Mesenchymal stem cell (in vitro differentiated cells and primary cell): Measurements from ENCODE around the gene TLK1.
A peak's percentile ranks its signal among the peaks of the same experiment; 100 is the strongest.

Source experiments
- DNase-seq: peaks from one replicate; pipeline ENCODE4 v3.0.0-alpha.2; 2013
- H2AFZ ChIP-seq: one replicate; pipeline ENCODE4 v1.6.1; 2013; ENCODE audit warnings: low read depth, mild to moderate bottlenecking, control low read depth, inconsistent platforms, low read length, moderate library complexity
- H2AK5ac ChIP-seq: 2 replicates; pipeline ENCODE4 v1.6.1; 2013; ENCODE audit warnings: low read length, moderate library complexity, mild to moderate bottlenecking, inconsistent platforms; ENCODE audit not compliant: severe bottlenecking
- H2BK120ac ChIP-seq: one replicate; pipeline ENCODE4 v1.6.1; 2013; ENCODE audit warnings: low read depth, mild to moderate bottlenecking, inconsistent platforms, low read length, moderate library complexity
- H2BK12ac ChIP-seq, 2 experiments: one replicate each; pipeline ENCODE4 v1.6.1; 2013; ENCODE audit warnings: inconsistent platforms in 2 of 2, low read length in 2 of 2, mild to moderate bottlenecking in 2 of 2, moderate library complexity in 2 of 2, control low read depth in 1 of 2
- H2BK15ac ChIP-seq: one replicate; pipeline ENCODE4 v1.6.1; 2013; ENCODE audit warnings: mild to moderate bottlenecking, low read depth, inconsistent platforms; ENCODE audit not compliant: poor library complexity, severe bottlenecking
- H2BK5ac ChIP-seq: 2 replicates; pipeline ENCODE4 v1.6.1; 2013; ENCODE audit warnings: low read depth, mild to moderate bottlenecking, low read length, control low read depth, inconsistent platforms; ENCODE audit not compliant: poor library complexity, severe bottlenecking
- H3K14ac ChIP-seq, 2 experiments: one replicate each; pipeline ENCODE4 v1.6.1; 2013; ENCODE audit warnings: inconsistent platforms in 2 of 2, low read length in 2 of 2, control low read depth in 1 of 2, mild to moderate bottlenecking in 1 of 2, moderate library complexity in 1 of 2
- H3K18ac ChIP-seq, 2 experiments: one replicate each; pipeline ENCODE4 v1.6.1; 2013; ENCODE audit warnings: inconsistent platforms in 2 of 2, low read length in 2 of 2, control low read depth in 1 of 2, low read depth in 1 of 2, mild to moderate bottlenecking in 1 of 2
- H3K23ac ChIP-seq, 2 experiments: one replicate each; pipeline ENCODE4 v1.6.1; 2013; ENCODE audit warnings: inconsistent platforms in 2 of 2, low read length in 2 of 2, mild to moderate bottlenecking in 2 of 2, moderate library complexity in 2 of 2, control low read depth in 1 of 2
- H3K27ac ChIP-seq: 2 replicates; pipeline ENCODE4 v1.5.1; 2013; ENCODE audit warnings: mild to moderate bottlenecking, moderate library complexity, low read length, control low read depth, inconsistent platforms; ENCODE audit not compliant: poor library complexity, severe bottlenecking
- H3K27me3 ChIP-seq, 2 experiments: 2 replicates each; pipeline versions ENCODE4 v1.6.1 to v1.7.0; 2013; ENCODE audit warnings: low read length in 2 of 2, mild to moderate bottlenecking in 2 of 2, moderate library complexity in 2 of 2, control low read depth in 1 of 2, inconsistent platforms in 1 of 2; ENCODE audit not compliant: control insufficient read depth in 1 of 2, insufficient read depth in 1 of 2
- H3K36me3 ChIP-seq, 2 experiments: 2 replicates each; pipeline versions ENCODE4 v1.6.1 to v1.7.0; 2013; ENCODE audit warnings: low read length in 2 of 2, control low read depth in 1 of 2, inconsistent platforms in 1 of 2, low read depth in 1 of 2, mild to moderate bottlenecking in 1 of 2; ENCODE audit not compliant: insufficient read depth in 2 of 2, control insufficient read depth in 1 of 2
- H3K4ac ChIP-seq, 2 experiments: one replicate each; pipeline ENCODE4 v1.6.1; 2013; ENCODE audit warnings: inconsistent platforms in 2 of 2, low read length in 2 of 2, mild to moderate bottlenecking in 2 of 2, moderate library complexity in 2 of 2, control low read depth in 1 of 2, low read depth in 1 of 2
- H3K4me1 ChIP-seq: 2 replicates; pipeline ENCODE4 v1.6.1; 2013; ENCODE audit warnings: low read depth, low read length, control low read depth; ENCODE audit not compliant: control insufficient read depth, insufficient read depth
- H3K4me2 ChIP-seq: 2 replicates; pipeline ENCODE4 v1.6.1; 2013; ENCODE audit warnings: low read length, mild to moderate bottlenecking, inconsistent platforms; ENCODE audit not compliant: poor library complexity, severe bottlenecking
- H3K4me3 ChIP-seq, 2 experiments: 2 replicates each; pipeline versions ENCODE4 v1.5.1 to v1.7.0; 2013; ENCODE audit warnings: low read length in 2 of 2, mild to moderate bottlenecking in 2 of 2, control low read depth in 1 of 2, low read depth in 1 of 2; ENCODE audit not compliant: insufficient read depth in 1 of 2
- H3K79me1 ChIP-seq: replicated peaks from 2 replicates; pipeline ENCODE4 v1.6.1; 2013; ENCODE audit warnings: mild to moderate bottlenecking, control low read depth, low read length, inconsistent platforms; ENCODE audit not compliant: poor library complexity, severe bottlenecking
- H3K9ac ChIP-seq: 2 replicates; pipeline ENCODE4 v1.7.0; 2013; ENCODE audit warnings: mild to moderate bottlenecking, low read length, moderate library complexity
- H3K9me3 ChIP-seq: 2 replicates; pipeline ENCODE4 v1.7.0; 2013; ENCODE audit warnings: mild to moderate bottlenecking, low read length; ENCODE audit not compliant: control insufficient read depth
- H4K8ac ChIP-seq: one replicate; pipeline ENCODE4 v1.6.1; 2013; ENCODE audit warnings: inconsistent platforms, mild to moderate bottlenecking, low read length, moderate library complexity
- H4K91ac ChIP-seq: one replicate; pipeline ENCODE4 v1.6.1; 2013; ENCODE audit warnings: mild to moderate bottlenecking, low read length, inconsistent platforms
- WGBS: methylation state at CpG from one replicate; pipeline ENCODE4 v1.1.7; 2013; ENCODE audit warnings: mixed read lengths; 5-methylcytosine and 5-hydroxymethylcytosine counted together

Gene TLK1

DNA sequence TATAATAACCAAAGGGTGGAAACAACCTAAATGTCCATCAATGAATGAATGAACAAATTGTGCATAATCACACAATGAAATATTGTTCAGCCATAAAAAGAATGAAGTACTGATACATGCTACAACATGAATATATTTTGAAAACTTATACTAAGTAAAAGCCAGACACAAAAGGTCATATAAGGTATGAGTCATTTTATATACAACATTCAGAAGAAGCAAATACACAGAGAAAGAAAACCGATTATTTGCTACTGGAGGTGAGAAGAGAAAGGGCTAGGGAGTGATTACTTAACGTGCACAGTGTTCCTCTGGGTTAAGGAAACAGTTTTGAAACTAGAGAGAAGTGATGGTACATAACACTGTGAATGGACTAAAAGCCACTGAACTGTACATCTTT is 126.4 kb downstream of the TLK1 start:
- H3K4me3 ChIP-seq: no peak overlapping the region
- H2BK12ac ChIP-seq: no peak overlapping the region
- H3K4me1 ChIP-seq: no peaks in the 10 kb centered on the region
- H2AFZ ChIP-seq: no peak overlapping the region
- H2BK120ac ChIP-seq: no peak overlapping the region
- H3K36me3 ChIP-seq: peaks cover 15 to 72% of the 10 kb centered on the region in 2 experiments
- WGBS: 42% methylated on average over 2 of the region's 2 CpGs
- H4K8ac ChIP-seq: no peak overlapping the region
- H4K91ac ChIP-seq: no peak overlapping the region
- DNase-seq: peak; percentile 8
- H3K4ac ChIP-seq: no peak overlapping the region
- no peak overlapping the region for H3K9ac ChIP-seq
- H2BK15ac ChIP-seq: no peak overlapping the region
- H2AK5ac ChIP-seq: no peak overlapping the region
- H3K14ac ChIP-seq: no peak overlapping the region
- peaks cover 9% of the 10 kb centered on the region for H3K79me1 ChIP-seq
- H3K27me3 ChIP-seq: no peaks in the 10 kb centered on the region
- no peak overlapping the region for H3K27ac ChIP-seq
- no peak overlapping the region for H2BK5ac ChIP-seq
- H3K23ac ChIP-seq: no peak overlapping the region
- no peak overlapping the region for H3K4me2 ChIP-seq
- no peak overlapping the region for H3K18ac ChIP-seq
- H3K9me3 ChIP-seq: no peaks in the 10 kb centered on the region

DNA sequence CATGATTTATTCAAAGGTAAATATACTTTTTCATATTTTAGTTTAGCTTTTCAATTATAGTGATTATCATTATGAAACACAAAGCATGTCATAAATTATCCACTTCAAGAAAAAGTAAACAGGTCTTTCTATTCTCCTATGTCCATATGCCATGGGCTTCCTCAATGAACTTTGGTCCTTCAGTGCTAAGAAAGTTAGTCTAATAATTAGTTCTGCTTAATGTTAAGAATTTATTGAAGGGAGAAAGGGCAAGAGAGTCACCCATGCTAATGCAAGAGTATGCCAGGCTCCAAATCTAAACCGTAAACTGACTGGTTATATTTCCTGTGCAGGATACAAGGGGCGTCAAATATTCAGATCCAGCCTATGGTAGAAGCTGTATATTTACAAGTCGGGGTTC is 135.5 kb downstream of the TLK1 start:
- Histone ChIP-seq H3K9me3 (no peaks in the 10 kb centered on the region), H2AFZ (no peak overlapping the region), H4K8ac (no peak overlapping the region), H3K4ac (no peak overlapping the region), H3K27me3 (no peaks in the 10 kb centered on the region), H4K91ac (no peak overlapping the region), H3K4me3 (no peak overlapping the region), H3K4me2 (no peak overlapping the region), H3K4me1 (no peaks in the 10 kb centered on the region), H3K14ac (no peak overlapping the region), H3K27ac (no peak overlapping the region), H2BK12ac (no peak overlapping the region), H2AK5ac (no peak overlapping the region), H2BK5ac (no peak overlapping the region), H2BK120ac (no peak overlapping the region), H3K18ac (no peak overlapping the region), H3K36me3 (peaks cover 7 to 49% of the 10 kb centered on the region in 2 experiments), H3K9ac (no peak overlapping the region), H2BK15ac (no peak overlapping the region), H3K79me1 (peaks cover 4% of the 10 kb centered on the region), H3K23ac (no peak overlapping the region)
- no peak for DNase-seq
- 80% methylated on average over 3 of the region's 3 CpGs for WGBS

DNA sequence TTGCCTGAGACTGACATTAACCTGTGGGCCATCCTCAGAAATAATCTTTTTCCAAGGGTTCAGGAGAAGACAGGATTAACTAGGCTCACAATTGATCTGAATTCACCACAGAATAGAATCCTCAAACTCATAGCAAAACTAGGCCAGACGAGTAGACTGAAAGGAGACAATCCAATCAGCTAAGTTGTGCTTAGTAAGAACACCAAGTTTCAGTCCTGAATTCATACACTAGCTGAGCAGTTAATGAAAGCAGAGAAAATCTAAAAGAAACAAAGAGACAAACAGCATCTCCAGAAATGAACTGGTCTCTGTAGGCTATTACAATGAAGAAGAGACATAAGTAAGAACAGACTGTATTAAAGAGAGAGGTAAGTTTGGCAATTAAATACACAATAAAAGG is 142.2 kb downstream of the TLK1 start:
- Histone ChIP-seq H4K8ac (no peak overlapping the region), H3K36me3 (peaks cover 4 to 51% of the 10 kb centered on the region in 2 experiments), H3K14ac (no peak overlapping the region), H2BK12ac (no peak overlapping the region), H3K23ac (no peak overlapping the region), H2BK120ac (no peak overlapping the region), H2AFZ (no peak overlapping the region), H2AK5ac (no peak overlapping the region), H3K18ac (no peak overlapping the region), H2BK15ac (no peak overlapping the region), H4K91ac (no peak overlapping the region), H3K79me1 (peaks cover 16% of the 10 kb centered on the region), H3K4ac (no peak overlapping the region), H3K27me3 (no peaks in the 10 kb centered on the region), H3K9me3 (no peaks in the 10 kb centered on the region), H3K4me2 (no peak overlapping the region), H3K4me3 (no peak overlapping the region), H3K27ac (no peak overlapping the region), H3K9ac (no peak overlapping the region), H2BK5ac (no peak overlapping the region), H3K4me1 (no peaks in the 10 kb centered on the region)
- DNase-seq: no peak
- WGBS: no CpG with 5 or more reads among the region's 1 CpG

DNA sequence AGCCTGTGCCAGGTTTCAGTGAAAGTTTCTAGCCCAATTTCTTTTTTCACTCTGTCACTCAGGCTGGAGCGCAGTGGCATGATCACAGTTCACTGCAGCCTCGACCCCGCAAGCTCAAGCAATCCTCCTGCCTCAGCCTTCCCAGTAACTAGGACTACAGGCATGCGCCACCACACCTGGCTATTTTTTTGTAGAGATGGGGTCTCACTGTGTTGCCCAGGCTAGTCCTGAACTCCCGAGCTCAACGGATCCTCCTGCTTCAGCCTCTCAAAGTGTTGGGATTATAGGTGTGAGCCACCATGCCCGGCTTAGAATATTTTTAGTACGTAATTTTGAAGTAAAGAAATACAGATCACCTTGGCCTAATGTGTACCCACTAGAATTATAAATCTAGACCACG is 144.6 kb downstream of the TLK1 start:
- H3K27ac ChIP-seq: no peak overlapping the region
- H2BK5ac ChIP-seq: no peak overlapping the region
- H3K23ac ChIP-seq: no peak overlapping the region
- no peak overlapping the region for H4K8ac ChIP-seq
- no peak overlapping the region for H3K9ac ChIP-seq
- H3K27me3 ChIP-seq: no peaks in the 10 kb centered on the region
- H3K36me3 ChIP-seq: peaks cover 8 to 44% of the 10 kb centered on the region in 2 experiments
- no peak overlapping the region for H2BK12ac ChIP-seq
- H3K4me1 ChIP-seq: no peaks in the 10 kb centered on the region
- no peak overlapping the region for H4K91ac ChIP-seq
- H2AK5ac ChIP-seq: no peak overlapping the region
- H3K18ac ChIP-seq: no peak overlapping the region
- H2BK120ac ChIP-seq: no peak overlapping the region
- H3K4me3 ChIP-seq: no peak overlapping the region
- H3K14ac ChIP-seq: no peak overlapping the region
- WGBS: 100% methylated on average over 6 of the region's 9 CpGs
- no peak for DNase-seq
- no peaks in the 10 kb centered on the region for H3K9me3 ChIP-seq
- no peak overlapping the region for H2BK15ac ChIP-seq
- H3K79me1 ChIP-seq: peaks cover 16% of the 10 kb centered on the region
- H3K4me2 ChIP-seq: no peak overlapping the region
- no peak overlapping the region for H2AFZ ChIP-seq
- no peak overlapping the region for H3K4ac ChIP-seq
